Neuronal stem cell (in vitro differentiated cells): ENCODE measurements around the gene CHRM3.

ENCODE experiments used
- DNase-seq: peaks from one replicate; pipeline ENCODE4 v3.0.0-alpha.2; 2013; ENCODE audit warnings: low spot score
- H2AFZ ChIP-seq: one replicate; pipeline ENCODE4 v1.6.1; 2013; ENCODE audit warnings: mild to moderate bottlenecking, low read length, inconsistent platforms
- H2AK5ac ChIP-seq: 2 replicates; pipeline ENCODE4 v1.6.1; 2013; ENCODE audit warnings: low read depth, mild to moderate bottlenecking, inconsistent platforms, low read length, moderate library complexity, mixed read lengths
- H2BK120ac ChIP-seq: 2 replicates; pipeline ENCODE4 v1.6.1; 2013; ENCODE audit warnings: low read depth, mild to moderate bottlenecking, inconsistent platforms, low read length, moderate library complexity, mixed read lengths
- H2BK12ac ChIP-seq: one replicate; pipeline ENCODE4 v1.6.1; 2013; ENCODE audit warnings: low read length, inconsistent platforms
- H2BK15ac ChIP-seq: 2 replicates; pipeline ENCODE4 v1.6.1; 2013; ENCODE audit warnings: mild to moderate bottlenecking, low read length, inconsistent platforms, mixed read lengths
- H2BK5ac ChIP-seq: one replicate; pipeline ENCODE4 v1.6.1; 2013; ENCODE audit warnings: inconsistent platforms, mild to moderate bottlenecking, low read length, moderate library complexity
- H3K14ac ChIP-seq: one replicate; pipeline ENCODE4 v1.6.1; 2013; ENCODE audit warnings: low read length, inconsistent platforms
- H3K18ac ChIP-seq: 2 replicates; pipeline ENCODE4 v1.6.1; 2013; ENCODE audit warnings: low read length, inconsistent platforms
- H3K23ac ChIP-seq: 2 replicates; pipeline ENCODE4 v1.6.1; 2013; ENCODE audit warnings: low read depth, mild to moderate bottlenecking, mixed read lengths, low read length, inconsistent platforms; ENCODE audit not compliant: poor library complexity
- H3K27ac ChIP-seq: replicated peaks from 3 replicates; pipeline ENCODE4 v1.5.1; 2013; ENCODE audit warnings: low read length, inconsistent platforms
- H3K27me3 ChIP-seq, 3 experiments: 2 replicates each; pipeline ENCODE4 v1.6.1; 2013; ENCODE audit warnings: low read length in 3 of 3, mild to moderate bottlenecking in 2 of 3, inconsistent platforms in 1 of 3, low read depth in 1 of 3, mixed read lengths in 1 of 3, moderate library complexity in 1 of 3; ENCODE audit not compliant: control insufficient read depth in 3 of 3, insufficient read depth in 3 of 3
- H3K36me3 ChIP-seq, 2 donors: replicated peaks in 1 of 2; 2 replicates each; pipeline ENCODE4 v1.6.1; 2013; ENCODE audit warnings: low read length in 2 of 2; ENCODE audit not compliant: control insufficient read depth in 2 of 2, insufficient read depth in 2 of 2
- H3K4ac ChIP-seq: 2 replicates; pipeline ENCODE4 v1.6.1; 2013; ENCODE audit warnings: inconsistent platforms, mild to moderate bottlenecking, low read length, moderate library complexity
- H3K4me1 ChIP-seq, 2 donors: 1 replicate in 1 of 2; 2 replicates in 1 of 2; pipeline ENCODE4 v1.6.1; 2013; ENCODE audit warnings: low read length in 2 of 2, low read depth in 1 of 2; ENCODE audit not compliant: control insufficient read depth in 2 of 2, insufficient read depth in 1 of 2
- H3K4me2 ChIP-seq: one replicate; pipeline ENCODE4 v1.6.1; 2013; ENCODE audit warnings: mild to moderate bottlenecking, low read length, inconsistent platforms; ENCODE audit not compliant: insufficient read depth, poor library complexity, severe bottlenecking
- H3K4me3 ChIP-seq, 2 donors: 2 replicates each; pipeline ENCODE4 v1.5.1; 2013; ENCODE audit warnings: low read length in 2 of 2, mild to moderate bottlenecking in 2 of 2, inconsistent platforms in 1 of 2, moderate library complexity in 1 of 2
- H3K79me1 ChIP-seq: one replicate; pipeline ENCODE4 v1.6.1; 2013; ENCODE audit warnings: low read depth, mild to moderate bottlenecking, inconsistent platforms, low read length, moderate library complexity
- H3K9ac ChIP-seq: one replicate; pipeline ENCODE4 v1.6.1; 2013; ENCODE audit warnings: mild to moderate bottlenecking, low read depth, low read length, inconsistent platforms; ENCODE audit not compliant: poor library complexity
- H3K9me3 ChIP-seq, 2 donors: replicated peaks in 1 of 2; 2 replicates each; pipeline versions ENCODE3 to v1.6.1; 2013; ENCODE audit warnings: low read length in 2 of 2, mild to moderate bottlenecking in 2 of 2, inconsistent platforms in 1 of 2, low read depth in 1 of 2, mixed read lengths in 1 of 2, moderate library complexity in 1 of 2; ENCODE audit not compliant: control insufficient read depth in 2 of 2, insufficient read depth in 1 of 2
- H4K8ac ChIP-seq: one replicate; pipeline ENCODE4 v1.6.1; 2013; ENCODE audit warnings: low read depth, mild to moderate bottlenecking, inconsistent platforms, low read length, moderate library complexity
- H4K91ac ChIP-seq: one replicate; pipeline ENCODE4 v1.6.1; 2013; ENCODE audit warnings: low read length, low read depth, mild to moderate bottlenecking, inconsistent platforms; ENCODE audit not compliant: poor library complexity
- WGBS, 2 donors: extraction: QIAGEN DNeasy Blood & Tissue Kit; methylation state at CpG; one replicate each; pipeline ENCODE4 v1.1.7; 2013; ENCODE audit warnings: missing lambda C conversion rate in 2 of 2, mixed read lengths in 1 of 2; ENCODE audit not compliant: insufficient read length in 2 of 2, insufficient replicate concordance in 1 of 2; ENCODE audit errors: extremely low coverage in 2 of 2; 5-methylcytosine and 5-hydroxymethylcytosine counted together

CHRM3 gene

DNA sequence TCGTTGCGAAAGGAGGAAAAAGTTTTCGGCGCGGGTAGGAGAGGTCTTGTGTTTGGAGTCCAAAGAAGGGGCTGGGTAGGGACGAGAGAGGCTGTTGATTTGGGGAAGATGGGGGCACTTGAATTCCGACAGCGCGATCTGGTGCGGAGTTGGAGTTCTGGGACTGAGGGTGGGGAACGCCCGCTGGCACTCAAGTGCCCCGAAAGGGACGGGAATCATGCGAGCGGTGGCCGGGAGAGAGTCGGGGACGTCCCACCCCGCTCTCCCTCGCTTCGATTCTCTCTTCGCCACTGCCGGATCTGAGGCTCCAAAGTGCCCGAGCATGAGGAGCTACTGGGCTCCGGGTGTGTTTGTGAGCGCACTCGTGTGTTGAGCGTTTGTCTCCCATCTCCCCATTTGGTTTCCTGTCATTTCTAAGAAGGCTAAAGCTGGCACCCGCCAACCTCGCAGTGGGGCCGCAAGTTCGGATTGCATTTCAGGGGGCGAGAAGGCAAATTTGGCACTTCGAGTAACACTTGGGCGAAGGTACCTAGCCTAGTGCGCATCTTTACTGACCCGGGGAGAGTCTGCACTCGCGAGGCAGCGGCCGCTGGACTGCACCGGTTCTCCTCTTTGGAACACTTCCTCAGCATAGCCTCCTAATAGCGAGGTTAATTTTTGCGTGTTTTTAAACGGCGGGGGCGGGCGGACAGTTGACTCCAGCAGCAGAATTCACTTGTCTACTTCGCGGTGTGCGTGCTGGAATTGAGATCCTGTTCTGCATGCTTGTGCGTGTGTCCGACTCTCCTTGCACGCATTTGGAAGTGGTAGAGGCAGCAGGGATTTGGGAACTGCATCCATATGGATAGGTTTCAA lies 1.2 kb downstream of the CHRM3 start:
- peak overlapping the region; percentile 10 for H3K23ac ChIP-seq
- peaks cover 11 to 74% (median 17%) of the 10 kb centered on the region in 3 experiments for H3K27me3 ChIP-seq
- peaks cover 0 to 6% of the 10 kb centered on the region in 2 donors for H3K4me1 ChIP-seq
- H4K8ac ChIP-seq: no peak overlapping the region
- peak overlapping the region; percentile 84 for H2AFZ ChIP-seq
- H2BK15ac ChIP-seq: no peak overlapping the region
- H2BK120ac ChIP-seq: peak overlapping the region; percentile 89
- no peaks in the 10 kb centered on the region for H3K36me3 ChIP-seq
- H2BK5ac ChIP-seq: no peak overlapping the region
- peak overlapping the region; percentile 77 for H3K14ac ChIP-seq
- H3K9me3 ChIP-seq: no peaks in the 10 kb centered on the region
- peak overlapping the region; percentile 94 for H3K18ac ChIP-seq
- peak overlapping the region; percentile 31 to 83 for H3K4me3 ChIP-seq
- H3K4me2 ChIP-seq: peak overlapping the region; percentile 98
- H3K9ac ChIP-seq: peak overlapping the region; percentile 92
- no peak overlapping the region for H3K4ac ChIP-seq
- no peaks in the 10 kb centered on the region for H3K79me1 ChIP-seq
- no peak overlapping the region for H2AK5ac ChIP-seq
- no CpG with 5 or more reads among the region's 55 CpGs for WGBS, 2 donors
- DNase-seq: peak; percentile 30
- H3K27ac ChIP-seq: no peak overlapping the region
- no peak overlapping the region for H2BK12ac ChIP-seq
- no peak overlapping the region for H4K91ac ChIP-seq

DNA sequence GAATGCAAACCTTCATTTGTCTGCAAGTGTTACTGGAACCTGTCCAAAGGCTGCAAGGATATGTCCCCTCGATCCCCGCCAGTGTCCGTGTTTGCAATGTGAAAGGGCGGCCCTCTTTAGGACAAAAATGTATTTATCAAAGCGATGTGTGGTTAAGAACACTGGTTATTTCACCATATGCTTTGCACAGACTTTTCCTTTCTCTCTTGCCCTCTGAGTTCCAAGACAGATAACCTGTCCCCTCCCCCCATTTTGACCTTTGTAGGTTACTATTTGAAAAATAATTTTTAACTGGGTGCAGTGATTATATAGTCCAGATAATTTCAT lies 1.8 kb downstream of the CHRM3 start:
- DNase-seq: no peak
- Histone ChIP-seq H4K91ac (no peak overlapping the region), H3K23ac (no peak overlapping the region), H2BK15ac (no peak overlapping the region), H3K27ac (no peak overlapping the region), H3K4me2 (peak overlapping the region; percentile 98), H3K36me3 (no peaks in the 10 kb centered on the region), H3K14ac (no peak overlapping the region), H2BK12ac (no peak overlapping the region), H3K4ac (no peak overlapping the region), H4K8ac (no peak overlapping the region), H2BK120ac (no peak overlapping the region), H3K9ac (no peak overlapping the region), H2BK5ac (no peak overlapping the region), H3K79me1 (no peaks in the 10 kb centered on the region), H3K18ac (no peak overlapping the region), H3K4me1 (peaks cover 0 to 6% of the 10 kb centered on the region in 2 donors), H2AK5ac (no peak overlapping the region), H3K27me3 (peaks cover 11 to 71% (median 17%) of the 10 kb centered on the region in 3 experiments), H3K4me3 (no peak overlapping the region), H2AFZ (no peak overlapping the region), H3K9me3 (no peaks in the 10 kb centered on the region)
- no CpG with 5 or more reads among the region's 5 CpGs for WGBS, 2 donors

DNA sequence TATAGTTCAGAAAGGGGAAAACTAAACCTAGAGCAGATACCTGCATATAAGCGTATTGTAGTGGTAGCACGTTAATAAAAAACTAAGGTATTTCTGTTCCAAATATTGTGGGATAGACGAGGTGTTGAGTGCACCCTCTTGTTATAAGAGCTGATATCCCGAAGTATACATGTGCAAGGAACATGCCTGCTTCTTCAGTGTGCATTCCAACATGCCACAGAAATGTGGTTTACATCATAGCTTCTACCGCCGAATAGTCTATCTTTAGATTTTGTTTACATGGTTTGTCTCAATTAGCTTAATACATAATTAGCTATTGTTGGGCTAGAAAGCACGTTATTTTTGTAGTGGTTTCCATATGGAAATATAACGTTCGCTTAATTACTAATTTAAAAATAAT lies 2.2 kb downstream of the CHRM3 start:
- H2AFZ ChIP-seq: no peak overlapping the region
- no CpG with 5 or more reads among the region's 9 CpGs for WGBS, 2 donors
- H2BK5ac ChIP-seq: no peak overlapping the region
- H3K4me3 ChIP-seq: no peak overlapping the region
- no peak overlapping the region for H3K14ac ChIP-seq
- peaks cover 0 to 6% of the 10 kb centered on the region in 2 donors for H3K4me1 ChIP-seq
- H3K23ac ChIP-seq: no peak overlapping the region
- H3K27me3 ChIP-seq: peaks cover 11 to 70% (median 17%) of the 10 kb centered on the region in 3 experiments
- no peak overlapping the region for H3K18ac ChIP-seq
- no peaks in the 10 kb centered on the region for H3K9me3 ChIP-seq
- no peaks in the 10 kb centered on the region for H3K79me1 ChIP-seq
- H2BK12ac ChIP-seq: no peak overlapping the region
- no peak overlapping the region for H3K4ac ChIP-seq
- no peak overlapping the region for H2BK120ac ChIP-seq
- H3K9ac ChIP-seq: no peak overlapping the region
- H3K36me3 ChIP-seq: no peaks in the 10 kb centered on the region
- no peak overlapping the region for H4K91ac ChIP-seq
- no peak overlapping the region for H3K27ac ChIP-seq
- H2AK5ac ChIP-seq: no peak overlapping the region
- DNase-seq: no peak
- H2BK15ac ChIP-seq: no peak overlapping the region
- H4K8ac ChIP-seq: no peak overlapping the region
- no peak overlapping the region for H3K4me2 ChIP-seq

DNA sequence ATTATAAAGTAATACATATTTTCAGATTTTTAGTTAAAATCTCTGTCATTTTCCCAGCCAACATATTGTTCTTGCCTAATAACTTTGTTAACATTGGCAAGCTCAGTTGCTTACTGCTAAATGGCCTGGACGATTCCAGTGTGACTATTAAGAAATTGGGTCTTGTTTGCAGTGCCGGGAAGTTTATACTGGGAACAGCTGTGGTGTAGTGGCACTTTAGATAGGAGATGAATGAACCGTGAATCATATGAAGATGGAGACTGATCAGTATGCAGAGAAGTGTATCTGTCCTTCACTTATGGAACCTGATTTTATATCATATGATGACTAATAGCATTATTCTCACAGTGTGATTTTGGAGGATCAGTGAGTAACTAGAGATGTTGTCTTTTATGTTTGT lies 3.3 kb downstream of the CHRM3 start:
- no peak for DNase-seq
- no peaks in the 10 kb centered on the region for H3K79me1 ChIP-seq
- no peak overlapping the region for H3K4me3 ChIP-seq
- H4K8ac ChIP-seq: no peak overlapping the region
- no peak overlapping the region for H3K9ac ChIP-seq
- no peak overlapping the region for H2AFZ ChIP-seq
- no peak overlapping the region for H3K4ac ChIP-seq
- H3K27ac ChIP-seq: no peak overlapping the region
- no peak overlapping the region for H3K23ac ChIP-seq
- H3K9me3 ChIP-seq: no peaks in the 10 kb centered on the region
- no peak overlapping the region for H3K4me2 ChIP-seq
- no peak overlapping the region for H4K91ac ChIP-seq
- H2BK12ac ChIP-seq: no peak overlapping the region
- H3K36me3 ChIP-seq: no peaks in the 10 kb centered on the region
- H2BK5ac ChIP-seq: no peak overlapping the region
- no peak overlapping the region for H2AK5ac ChIP-seq
- no peak overlapping the region for H3K18ac ChIP-seq
- H2BK15ac ChIP-seq: no peak overlapping the region
- no peak overlapping the region for H2BK120ac ChIP-seq
- H3K27me3 ChIP-seq: peaks cover 11 to 61% (median 17%) of the 10 kb centered on the region in 3 experiments
- no peak overlapping the region for H3K14ac ChIP-seq
- H3K4me1 ChIP-seq: peaks cover 0 to 6% of the 10 kb centered on the region in 2 donors
- no CpG with 5 or more reads among the region's 3 CpGs for WGBS, 2 donors
